Kidney (tissue), 14 donors: Measurements from ENCODE around the gene OSCP1. TPM values are rescaled to one million over a fixed set of nuclear protein-coding genes. Genes with fewer than 3 reads are reported as not detected.
"Not testable (repeated sequence)": the region's sequence is repeated elsewhere in the genome, so short reads cannot be mapped to it uniquely, and the experiment has no call there.

Experiments
- DNase-seq, 5 donors: peaks; one replicate each; pipeline ENCODE4 v3.0.0-alpha.2; 2013 to 2020
- FAIRE-seq: peaks from 2 replicates; lab custom pipeline; 2012; peaks lifted over from hg19 to GRCh38; lab: Jason Lieb, UNC
- H3K27ac ChIP-seq, 2 donors: one replicate each; pipeline ENCODE4 v1.7.0; 2013; ENCODE audit warnings: low read depth in 2 of 2, low read length in 2 of 2, inconsistent platforms in 1 of 2
- H3K27me3 ChIP-seq: one replicate; pipeline ENCODE4 v1.7.1; 2013; ENCODE audit warnings: low read length, inconsistent platforms; ENCODE audit not compliant: control insufficient read depth, insufficient read depth
- H3K36me3 ChIP-seq, 3 donors: one replicate each; pipeline versions ENCODE4 v1.7.0 to v1.7.1; 2013; ENCODE audit warnings: low read length in 3 of 3, control low read depth in 1 of 3, inconsistent platforms in 1 of 3; ENCODE audit not compliant: insufficient read depth in 3 of 3, control insufficient read depth in 2 of 3
- H3K4me1 ChIP-seq, 3 donors: one replicate each; pipeline versions ENCODE4 v1.7.0 to v1.7.1; 2013; ENCODE audit warnings: low read length in 3 of 3, inconsistent platforms in 1 of 3, low read depth in 1 of 3; ENCODE audit not compliant: control insufficient read depth in 2 of 3, insufficient read depth in 2 of 3
- H3K4me3 ChIP-seq, 3 donors: one replicate each; pipeline versions ENCODE4 v1.7.0 to v1.8.1; 2013; ENCODE audit warnings: low read length in 3 of 3, control low read depth in 1 of 3, inconsistent platforms in 1 of 3
- H3K9ac ChIP-seq, 3 donors: one replicate each; pipeline versions ENCODE4 v1.7.0 to v1.7.1; 2013; ENCODE audit warnings: low read length in 3 of 3, control low read depth in 1 of 3, inconsistent platforms in 1 of 3
- H3K9me3 ChIP-seq, 3 donors: one replicate each; pipeline versions ENCODE4 v1.7.0 to v1.7.1; 2013; ENCODE audit warnings: low read length in 3 of 3, control low read depth in 1 of 3, inconsistent platforms in 1 of 3; ENCODE audit not compliant: control insufficient read depth in 2 of 3, insufficient read depth in 1 of 3
- intact Hi-C: fragments of 100-400 bp; cut with DNase I; formaldehyde crosslinking; loops from one replicate; pipeline ENCODE4 v1.11.1; 2022
- polyA plus RNA-seq: library from polyadenylated mRNA; stranded (reverse); fragments of 350-450 nt; fragmentation: Illumina TruSeq; extraction: RNeasy Lipid Tissue Mini Kit (QIAGEN cat#74804); gene quantifications from one replicate; pipeline ENCODE4 v1.2.3, GENCODE V29; 2014; ENCODE audit warnings: low read depth, low replicate concordance; ENCODE audit not compliant: insufficient read depth
- total RNA-seq: library from RNA; stranded (reverse); fragmentation: NEBNext Ultra II Directional; extraction: Animal tissue kit (Norgen Biotek cat#: 25700); gene quantifications from one replicate; pipeline ENCODE4 v1.2.1, GENCODE V29; 2021
- TF ChIP-seq, protein P1 (sequence below): IDR thresholded peaks from 3 replicates; pipeline ENCODE4 v1.5.1; 2012; ENCODE audit warnings: mild to moderate bottlenecking, moderate library complexity, borderline replicate concordance; ENCODE audit not compliant: insufficient read depth; ENCODE audit errors: extremely low read depth
- donor health status: control.
- donor health status: control.
- donor health status: control.
- donor health status: control.
- donor health status: control.
- donor health status: DM: yes; HTN: yes; CAD: no.
- donor health status: Normal renal cell carcinoma (clear cell type).

Gene OSCP1
- total and polyA plus RNA-seq, 2 donors from 2014 or later: 22.0 to 27.8 TPM

DNA sequence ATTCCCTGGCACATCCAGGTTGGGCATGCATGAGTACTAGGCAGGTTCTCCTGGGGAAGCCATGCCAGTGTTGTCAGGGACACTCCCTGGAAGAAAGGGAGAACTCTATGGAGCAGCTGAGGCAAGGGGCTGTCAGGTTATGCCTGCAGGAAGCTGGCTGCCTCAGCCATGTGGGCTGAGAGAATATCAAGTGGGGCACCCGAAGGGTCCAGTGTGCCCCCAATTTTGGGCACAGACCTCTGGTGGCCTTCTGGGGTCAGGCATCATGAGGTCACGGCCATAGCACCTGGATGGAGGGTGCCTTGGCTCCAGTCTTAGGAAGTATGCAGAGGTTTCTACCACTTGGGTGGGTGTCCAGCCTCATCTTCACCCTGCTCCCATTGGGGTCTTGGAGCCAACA lies 29.9 kb upstream of the OSCP1 start:
- no peak overlapping the region for H3K4me3 ChIP-seq
- TF ChIP-seq, protein P1, sequence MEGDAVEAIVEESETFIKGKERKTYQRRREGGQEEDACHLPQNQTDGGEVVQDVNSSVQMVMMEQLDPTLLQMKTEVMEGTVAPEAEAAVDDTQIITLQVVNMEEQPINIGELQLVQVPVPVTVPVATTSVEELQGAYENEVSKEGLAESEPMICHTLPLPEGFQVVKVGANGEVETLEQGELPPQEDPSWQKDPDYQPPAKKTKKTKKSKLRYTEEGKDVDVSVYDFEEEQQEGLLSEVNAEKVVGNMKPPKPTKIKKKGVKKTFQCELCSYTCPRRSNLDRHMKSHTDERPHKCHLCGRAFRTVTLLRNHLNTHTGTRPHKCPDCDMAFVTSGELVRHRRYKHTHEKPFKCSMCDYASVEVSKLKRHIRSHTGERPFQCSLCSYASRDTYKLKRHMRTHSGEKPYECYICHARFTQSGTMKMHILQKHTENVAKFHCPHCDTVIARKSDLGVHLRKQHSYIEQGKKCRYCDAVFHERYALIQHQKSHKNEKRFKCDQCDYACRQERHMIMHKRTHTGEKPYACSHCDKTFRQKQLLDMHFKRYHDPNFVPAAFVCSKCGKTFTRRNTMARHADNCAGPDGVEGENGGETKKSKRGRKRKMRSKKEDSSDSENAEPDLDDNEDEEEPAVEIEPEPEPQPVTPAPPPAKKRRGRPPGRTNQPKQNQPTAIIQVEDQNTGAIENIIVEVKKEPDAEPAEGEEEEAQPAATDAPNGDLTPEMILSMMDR: no peak

DNA sequence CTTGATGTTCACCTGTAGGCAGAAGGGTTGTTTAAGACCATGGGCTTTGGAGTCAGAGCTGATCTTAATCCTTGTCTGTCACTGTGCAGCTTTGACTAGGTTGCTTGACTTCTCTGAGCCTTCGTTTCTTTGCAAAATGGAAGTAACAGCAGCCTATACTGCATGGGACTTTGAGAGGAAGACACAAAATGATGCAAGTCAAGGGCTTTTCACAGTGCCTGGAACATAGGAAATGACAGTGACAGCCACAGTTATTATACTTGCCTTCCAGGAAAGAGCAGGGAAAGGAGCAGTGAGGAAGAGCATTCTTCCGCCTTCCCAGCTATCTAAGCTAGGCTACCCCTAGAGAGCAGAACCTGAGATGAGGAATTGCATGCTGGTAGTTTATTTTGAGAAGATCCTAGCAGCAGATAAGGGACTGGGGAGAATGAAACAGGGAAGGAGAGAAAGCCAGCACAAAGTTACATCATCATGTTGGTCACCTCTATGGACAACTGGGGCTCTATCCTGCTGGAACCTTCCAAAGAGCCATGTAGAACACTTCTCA lies 29.3 kb upstream of the OSCP1 start:
- DNase-seq (no peak), FAIRE-seq (no peak)
- Histone ChIP-seq H3K27ac (no peak overlapping the region), H3K9me3 (no peaks in the 10 kb centered on the region), H3K4me3 (no peak overlapping the region), H3K27me3 (no peaks in the 10 kb centered on the region), H3K9ac (no peak overlapping the region), H3K36me3 (no peaks in the 10 kb centered on the region), H3K4me1 (no peaks in the 10 kb centered on the region)
- TF ChIP-seq, protein P1: no peak
- intact Hi-C loops: no loop called here

More for the DNA sequence above, 29.9 kb upstream of the OSCP1 start:
- no peak overlapping the region for H3K27ac ChIP-seq
- intact Hi-C loops: no loop called here
- no peaks in the 10 kb centered on the region for H3K4me1 ChIP-seq
- FAIRE-seq: no peak
- no peak overlapping the region for H3K9ac ChIP-seq
- no peaks in the 10 kb centered on the region for H3K27me3 ChIP-seq
- no peaks in the 10 kb centered on the region for H3K9me3 ChIP-seq
- DNase-seq: no peak
- no peaks in the 10 kb centered on the region for H3K36me3 ChIP-seq

DNA sequence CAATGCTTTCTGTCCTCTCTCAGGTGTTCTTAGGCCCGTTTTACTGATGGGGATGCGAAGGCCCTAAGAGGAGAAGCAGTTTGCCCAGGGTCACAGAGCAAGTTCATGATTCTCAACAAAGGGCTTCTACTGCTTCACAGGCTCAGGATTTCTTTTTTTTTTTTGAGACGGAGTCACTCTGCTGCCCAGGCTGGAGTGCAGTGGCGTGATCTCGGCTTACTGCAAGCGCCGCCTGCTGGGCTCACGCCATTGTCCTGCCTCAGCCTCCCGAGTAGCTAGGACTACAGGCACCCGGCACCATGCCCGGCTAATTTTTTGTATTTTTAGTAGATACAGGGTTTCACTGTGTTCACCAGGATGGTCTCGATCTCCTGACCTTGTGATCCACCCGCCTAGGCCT lies 27.4 kb upstream of the OSCP1 start:
- DNase-seq, H3K27me3 ChIP-seq, H3K4me1 ChIP-seq, H3K4me3 ChIP-seq, intact Hi-C loops, H3K9ac ChIP-seq, FAIRE-seq, H3K27ac ChIP-seq, H3K36me3 ChIP-seq, H3K9me3 ChIP-seq: not testable (repeated sequence)

DNA sequence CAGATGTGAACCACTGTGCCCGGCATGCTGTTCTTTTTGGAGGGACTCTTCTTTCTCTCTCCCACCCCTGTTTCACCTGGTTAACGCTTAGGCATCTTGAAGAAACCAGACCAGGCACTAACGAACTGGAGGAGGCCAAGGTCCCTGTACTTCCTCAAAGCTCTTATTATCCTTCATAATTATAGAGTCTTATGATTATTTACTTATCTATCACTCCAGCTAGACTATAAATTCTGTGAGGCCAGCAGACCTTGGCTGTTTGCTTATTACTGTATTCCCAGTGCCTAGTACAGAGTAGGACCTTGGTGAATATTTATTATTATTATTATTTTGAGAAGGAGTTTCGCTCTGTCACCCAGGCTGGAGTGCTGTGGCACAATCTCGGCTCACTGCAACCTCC lies 26.7 kb upstream of the OSCP1 start:
- Histone ChIP-seq H3K4me1 (no peaks in the 10 kb centered on the region), H3K27ac (no peak overlapping the region), H3K9ac (no peak overlapping the region), H3K36me3 (no peaks in the 10 kb centered on the region), H3K4me3 (no peak overlapping the region), H3K9me3 (no peaks in the 10 kb centered on the region), H3K27me3 (no peaks in the 10 kb centered on the region)
- TF ChIP-seq, protein P1: no peak
- FAIRE-seq (no peak), DNase-seq (no peak)
- intact Hi-C loops: no loop called here
